ENCODE results near the gene TECPR2.

DNA sequence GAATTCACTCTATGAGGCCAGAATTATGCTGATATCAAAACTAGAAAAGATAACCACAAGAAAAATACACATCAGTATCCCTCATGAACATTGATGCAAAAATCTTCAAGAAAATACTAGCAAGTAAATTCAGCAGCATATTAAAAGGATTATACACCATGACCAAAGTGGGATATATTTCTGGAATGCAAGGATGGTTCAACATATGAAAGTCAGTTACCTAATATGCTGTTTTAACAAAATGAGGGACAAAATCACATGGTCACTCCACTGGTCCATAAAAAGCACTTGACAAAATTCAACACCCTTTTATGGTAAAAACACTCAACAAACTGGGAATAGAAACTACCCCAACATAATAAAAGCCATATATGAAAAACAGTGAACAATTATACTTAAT lies 40.3 kb downstream of the TECPR2 start:
- TF ChIP-seq POLR2A (IDR thresholded peaks at IDR 0.05; ENCODE audit: low read length) (no peak), GATA1 (IDR thresholded peaks at IDR 0.05; ENCODE audit: low read depth, low read length) (no peak)

All from erythroblast (primary cell).